Measurements from ENCODE around the gene TMEM220.

The TMEM220 gene

GRCh38 chr17:10752696-10753095 is 22.9 kb upstream of the TMEM220 start:
- no peak for TF ChIP-seq CTCF (IDR thresholded peaks at IDR 0.05; ENCODE audit: poor library complexity, severe bottlenecking)
- ATAC-seq (ENCODE audit: low read depth) (no peak), DNase-seq (ENCODE audit: low spot score) (no peak)
- H3K9me3 ChIP-seq (ENCODE audit: severe bottlenecking), result no peaks in the 10 kb centered on the region
- no peak overlapping the region for H3K27ac ChIP-seq (ENCODE audit: poor library complexity, severe bottlenecking)
- no peak overlapping the region for H3K4me3 ChIP-seq (ENCODE audit: severe bottlenecking)
- no peaks in the 10 kb centered on the region for H3K36me3 ChIP-seq (ENCODE audit: low read depth)
- no peaks in the 10 kb centered on the region for H3K27me3 ChIP-seq (ENCODE audit: insufficient read depth, poor library complexity, severe bottlenecking)
- H3K4me1 ChIP-seq (ENCODE audit: insufficient read depth, poor library complexity, severe bottlenecking), result no peaks in the 10 kb centered on the region

- Histone ChIP-seq H3K36me3 (ENCODE audit: low read depth) (no peaks in the 10 kb centered on the region), H3K4me1 (ENCODE audit: insufficient read depth, poor library complexity, severe bottlenecking) (no peaks in the 10 kb centered on the region), H3K27me3 (ENCODE audit: insufficient read depth, poor library complexity, severe bottlenecking) (no peaks in the 10 kb centered on the region), H3K4me3 (ENCODE audit: severe bottlenecking) (no peak overlapping the region), H3K27ac (ENCODE audit: poor library complexity, severe bottlenecking) (no peak overlapping the region), H3K9me3 (ENCODE audit: severe bottlenecking) (no peaks in the 10 kb centered on the region)
- DNase-seq (ENCODE audit: low spot score) (no peak), ATAC-seq (ENCODE audit: low read depth) (no peak)
- no peak for TF ChIP-seq CTCF (IDR thresholded peaks at IDR 0.05; ENCODE audit: poor library complexity, severe bottlenecking)
Measured at GRCh38 chr17:10751563-10751962, 21.7 kb upstream of the TMEM220 start.

GRCh38 chr17:10750210-10750609 is 20.4 kb upstream of the TMEM220 start:
- no peak for TF ChIP-seq CTCF (IDR thresholded peaks at IDR 0.05; ENCODE audit: poor library complexity, severe bottlenecking)
- no peaks in the 10 kb centered on the region for H3K36me3 ChIP-seq (ENCODE audit: low read depth)
- no peaks in the 10 kb centered on the region for H3K9me3 ChIP-seq (ENCODE audit: severe bottlenecking)
- ATAC-seq (ENCODE audit: low read depth) (no peak), DNase-seq (ENCODE audit: low spot score) (no peak)
- no peaks in the 10 kb centered on the region for H3K27me3 ChIP-seq (ENCODE audit: insufficient read depth, poor library complexity, severe bottlenecking)
- H3K4me3 ChIP-seq (ENCODE audit: severe bottlenecking), result no peak overlapping the region
- no peak overlapping the region for H3K27ac ChIP-seq (ENCODE audit: poor library complexity, severe bottlenecking)
- H3K4me1 ChIP-seq (ENCODE audit: insufficient read depth, poor library complexity, severe bottlenecking), result no peaks in the 10 kb centered on the region

- no peaks in the 10 kb centered on the region for H3K9me3 ChIP-seq (ENCODE audit: severe bottlenecking)
- no peaks in the 10 kb centered on the region for H3K36me3 ChIP-seq (ENCODE audit: low read depth)
- H3K27ac ChIP-seq (ENCODE audit: poor library complexity, severe bottlenecking), result no peak overlapping the region
- DNase-seq (ENCODE audit: low spot score) (no peak), ATAC-seq (ENCODE audit: low read depth) (no peak)
- no peaks in the 10 kb centered on the region for H3K4me1 ChIP-seq (ENCODE audit: insufficient read depth, poor library complexity, severe bottlenecking)
- H3K27me3 ChIP-seq (ENCODE audit: insufficient read depth, poor library complexity, severe bottlenecking), result no peaks in the 10 kb centered on the region
- H3K4me3 ChIP-seq (ENCODE audit: severe bottlenecking), result no peak overlapping the region
- no peak for TF ChIP-seq CTCF (IDR thresholded peaks at IDR 0.05; ENCODE audit: poor library complexity, severe bottlenecking)
Measured at GRCh38 chr17:10748531-10749181, 18.8 kb upstream of the TMEM220 start.

- no peak overlapping the region for H3K27ac ChIP-seq (ENCODE audit: poor library complexity, severe bottlenecking)
- ATAC-seq (ENCODE audit: low read depth), result no peak
- H3K36me3 ChIP-seq (ENCODE audit: low read depth), result no peaks in the 10 kb centered on the region
- H3K4me3 ChIP-seq (ENCODE audit: severe bottlenecking), result no peak overlapping the region
- H3K27me3 ChIP-seq (ENCODE audit: insufficient read depth, poor library complexity, severe bottlenecking), result no peaks in the 10 kb centered on the region
- no peak for TF ChIP-seq CTCF (IDR thresholded peaks at IDR 0.05; ENCODE audit: poor library complexity, severe bottlenecking)
- no peak for DNase-seq (ENCODE audit: low spot score)
- H3K4me1 ChIP-seq (ENCODE audit: insufficient read depth, poor library complexity, severe bottlenecking), result no peaks in the 10 kb centered on the region
- no peaks in the 10 kb centered on the region for H3K9me3 ChIP-seq (ENCODE audit: severe bottlenecking)
Measured at GRCh38 chr17:10745231-10745630, 15.4 kb upstream of the TMEM220 start.

Measured in RWPE2 (cell line).